NCI-H1436 (cell line): ENCODE measurements around the gene SARDH.
"Not testable (repeated sequence)": the region's sequence is repeated elsewhere in the genome, so short reads cannot be mapped to it uniquely, and the experiment has no call there.

Experiments
- DNase-seq: peaks from one replicate; lab custom pipeline; 2025; lab: John Stamatoyannopoulos, UW

The SARDH gene

DNA sequence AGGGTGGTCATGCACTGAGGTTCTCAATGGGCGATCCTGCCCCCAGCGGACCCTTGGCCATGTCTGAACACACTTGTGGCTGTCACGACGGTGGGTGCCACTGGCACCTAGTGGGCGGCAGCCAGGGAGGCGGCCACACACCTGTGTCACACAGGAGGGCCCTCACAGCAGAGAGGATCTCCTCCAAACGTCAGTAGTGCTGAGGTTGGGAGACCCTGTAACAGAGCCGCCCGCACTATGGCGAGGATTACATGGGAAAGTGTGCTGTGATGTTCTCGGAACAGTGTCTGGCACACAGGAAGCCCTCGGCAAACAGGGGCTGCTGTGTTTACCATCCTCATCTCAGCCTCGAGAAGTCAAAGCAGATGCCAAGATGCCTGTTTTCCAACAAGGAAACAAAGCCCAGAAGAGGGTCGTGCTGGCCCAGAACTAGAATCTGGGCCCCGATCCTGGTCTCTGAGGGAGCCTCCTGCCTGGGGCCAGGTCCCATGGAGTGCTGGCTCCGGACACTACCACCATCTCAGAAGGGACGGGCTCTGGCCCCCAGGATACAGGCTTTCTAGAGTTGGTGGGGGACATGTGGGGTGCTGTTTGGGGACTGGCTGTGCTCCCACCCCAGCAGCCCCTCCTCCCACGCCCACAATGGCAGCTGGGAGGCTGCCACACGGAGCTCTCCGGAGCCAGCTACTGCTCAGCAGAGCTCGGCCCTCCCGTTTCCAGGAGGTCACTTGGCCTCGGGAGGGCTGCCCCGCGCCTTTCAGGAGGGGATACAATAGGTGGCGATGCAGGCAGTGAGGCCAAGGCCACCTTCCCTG lies 53.8 kb downstream of the SARDH start:
- no peak for DNase-seq

GRCh38 chr9:133683586-133684120 lies 54.5 kb downstream of the SARDH start:
- no peak for DNase-seq

GRCh38 chr9:133682818-133683585 lies 55.1 kb downstream of the SARDH start:
- no peak for DNase-seq

DNA sequence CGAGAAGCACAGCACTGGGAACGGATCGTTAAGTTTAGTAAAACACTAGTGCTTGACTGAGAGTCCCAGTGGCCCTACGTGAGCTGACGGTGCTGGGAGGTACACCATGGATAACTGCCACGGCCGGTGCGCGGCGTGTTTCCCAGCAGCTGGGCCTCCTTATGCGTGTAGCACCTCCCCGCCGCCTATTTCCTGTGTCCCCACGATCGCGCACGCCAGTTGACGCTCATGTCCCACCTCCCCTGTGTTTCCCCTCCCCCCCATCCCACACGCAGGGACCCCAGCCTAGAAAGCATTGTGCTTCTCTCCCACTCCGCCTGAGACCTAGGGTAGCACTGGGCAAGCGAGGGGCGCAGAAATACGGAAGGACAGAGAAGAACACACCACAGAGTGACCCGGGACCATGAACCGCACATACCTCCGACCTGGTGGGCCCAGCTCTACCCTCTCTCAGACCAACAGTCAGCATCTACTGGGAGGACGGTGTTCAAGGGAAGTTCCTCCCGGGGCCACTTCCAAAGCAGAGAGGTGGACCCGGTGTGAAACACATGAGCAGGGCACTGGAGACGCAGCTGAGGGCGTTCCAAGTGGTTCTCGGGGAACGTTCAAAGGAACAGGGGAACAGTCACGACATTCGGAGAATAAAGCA lies 56.4 kb downstream of the SARDH start:
- no peak for DNase-seq

- no peak for DNase-seq
Measured at GRCh38 chr9:133680976-133681657, 57.0 kb downstream of the SARDH start.

DNA sequence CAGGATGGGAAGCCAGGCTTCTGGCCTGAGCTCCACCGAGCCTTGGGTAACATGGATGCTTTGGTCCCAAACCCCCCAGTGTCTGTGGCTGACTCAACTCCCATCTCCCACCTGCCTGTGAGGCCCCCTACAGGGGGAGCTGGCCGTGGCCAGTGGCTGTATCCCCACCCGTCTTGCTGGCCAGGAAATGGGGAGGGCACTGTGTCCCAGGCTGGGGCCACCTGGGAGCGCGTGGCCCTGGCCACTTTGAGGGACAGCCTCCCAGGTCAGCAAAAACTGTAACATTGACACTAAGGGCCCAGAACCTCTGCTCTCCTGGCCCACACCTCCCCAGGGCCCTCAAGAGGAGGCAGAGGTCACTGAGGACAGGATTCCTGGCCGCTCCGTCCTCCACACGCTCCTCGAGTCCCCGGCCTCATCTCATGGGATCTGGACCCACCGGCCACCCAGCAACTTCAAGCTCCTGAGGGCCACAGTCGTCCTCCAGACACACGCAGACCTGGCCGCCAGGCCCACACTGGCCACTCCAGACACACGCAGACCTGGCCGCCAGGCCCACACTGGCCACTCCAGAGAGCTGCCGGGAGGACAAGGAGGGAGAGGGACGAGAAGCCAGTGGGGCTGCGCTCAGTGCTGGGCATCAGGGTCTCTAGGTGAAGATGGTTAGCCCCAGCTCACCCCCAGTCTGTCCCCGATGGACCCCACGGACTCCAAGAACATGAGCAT lies 57.7 kb downstream of the SARDH start:
- DNase-seq = no peak

- DNase-seq = no peak
Measured at GRCh38 chr9:133679466-133680061, 58.6 kb downstream of the SARDH start.

GRCh38 chr9:133679056-133679455 lies 59.1 kb downstream of the SARDH start:
- no peak for DNase-seq

DNA sequence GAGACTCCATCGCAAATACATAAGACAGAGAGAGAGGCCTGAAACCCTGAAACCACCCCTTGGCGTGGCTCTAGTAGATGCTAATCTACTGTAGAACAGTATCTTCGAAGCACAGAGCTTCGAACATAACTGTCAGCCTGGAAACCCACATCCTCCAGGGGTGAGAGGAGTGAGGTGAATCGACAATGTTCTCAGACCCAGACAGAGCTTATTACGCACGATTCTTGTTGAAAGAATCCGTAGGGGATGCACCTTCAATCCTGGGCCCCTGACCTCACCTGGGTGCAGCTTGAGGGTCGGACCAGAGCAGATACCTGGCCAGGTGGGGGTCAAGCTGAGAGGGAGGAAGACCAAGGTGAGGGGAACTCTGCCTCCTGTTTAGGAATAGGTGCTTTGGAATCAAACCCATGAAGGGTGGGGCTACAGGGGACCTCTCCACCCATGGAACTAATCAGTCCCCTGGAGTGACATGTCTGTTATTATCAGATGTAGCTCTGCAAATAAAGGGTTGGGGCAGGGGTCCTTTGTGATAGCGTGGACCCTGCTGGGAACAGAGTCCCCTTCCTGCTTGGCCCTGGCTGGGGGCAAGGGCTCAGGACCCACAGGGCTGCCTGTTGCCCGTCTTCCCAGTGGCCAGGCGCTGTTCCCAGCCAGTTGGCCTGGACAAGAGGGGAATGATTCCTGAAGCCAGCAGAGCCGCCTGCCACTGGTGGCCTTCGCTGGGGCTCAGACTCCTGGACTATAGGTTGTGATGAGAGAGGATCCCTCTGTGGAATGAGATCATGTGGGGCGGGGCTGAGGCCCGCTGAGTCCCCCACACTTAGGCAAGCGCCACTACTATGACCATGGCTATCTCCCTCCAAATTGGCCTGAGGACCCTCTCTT lies 60.8 kb downstream of the SARDH start:
- no peak for DNase-seq

DNA sequence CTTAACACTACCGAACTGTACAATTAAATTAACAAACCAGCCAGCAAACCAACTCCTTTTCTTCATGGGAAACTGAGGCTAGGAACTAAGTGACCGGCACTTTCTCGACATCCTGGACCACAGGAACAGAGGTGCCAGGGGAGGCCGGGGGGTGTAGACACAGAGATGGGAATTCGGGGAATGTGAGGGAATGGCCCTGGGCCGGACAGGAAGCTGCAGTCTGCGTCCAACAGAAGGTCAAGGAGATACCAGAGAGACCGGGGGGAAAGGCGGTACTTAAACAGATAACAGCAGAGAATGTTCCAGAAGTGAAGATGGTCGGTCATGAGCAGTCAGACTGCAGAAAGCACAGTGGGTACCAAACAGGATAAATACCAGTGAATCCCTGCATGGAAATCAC lies 61.7 kb downstream of the SARDH start:
- DNase-seq = no peak

- DNase-seq = not testable (repeated sequence)
Measured at GRCh38 chr9:133675796-133676195, 62.4 kb downstream of the SARDH start.

- DNase-seq = no peak
Measured at GRCh38 chr9:133674091-133674490, 64.1 kb downstream of the SARDH start.

- no peak for DNase-seq
Measured at GRCh38 chr9:133673258-133673655, 64.9 kb downstream of the SARDH start.

DNA sequence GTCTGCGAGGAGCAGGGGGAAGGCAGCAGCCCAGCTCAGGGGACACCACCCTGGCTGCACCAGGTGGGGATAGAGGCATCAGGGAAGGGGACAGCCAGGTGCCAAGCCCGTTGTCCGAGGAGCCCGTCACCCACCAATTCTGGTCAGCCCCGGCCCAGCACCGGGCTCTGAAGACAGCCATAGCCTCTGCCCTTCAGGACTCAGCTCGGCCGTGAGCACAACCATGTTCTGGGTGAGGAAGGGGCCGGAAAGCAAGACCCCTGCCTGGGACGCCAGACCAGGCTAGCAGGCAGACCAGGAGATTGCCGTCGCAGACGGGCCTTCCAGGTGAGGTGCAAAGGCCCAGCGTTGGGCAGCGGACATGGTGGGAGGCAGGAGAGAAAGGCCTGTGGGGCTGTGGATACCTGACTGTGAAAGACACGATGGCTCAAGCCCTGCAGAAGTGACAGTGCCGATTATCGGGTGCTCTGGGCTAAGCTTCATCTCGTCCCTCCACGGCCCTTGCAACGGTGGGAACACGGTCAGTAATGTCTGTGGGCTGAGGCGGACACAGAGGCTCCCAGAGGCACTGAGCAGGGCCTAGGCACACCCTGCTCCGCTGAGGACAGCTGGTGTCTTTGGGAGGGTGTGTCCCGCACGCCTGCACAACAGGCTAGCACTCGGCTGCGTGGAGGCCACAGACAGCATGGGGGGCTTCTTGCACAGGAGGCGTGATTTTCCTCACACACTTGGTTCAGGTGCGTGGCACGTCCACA lies 65.5 kb downstream of the SARDH start:
- no peak for DNase-seq

GRCh38 chr9:133671371-133671770 lies 66.8 kb downstream of the SARDH start:
- no peak for DNase-seq

- DNase-seq = no peak
Measured at GRCh38 chr9:133670466-133670865, 67.7 kb downstream of the SARDH start.

GRCh38 chr9:133669182-133669801 lies 68.9 kb downstream of the SARDH start:
- no peak for DNase-seq

GRCh38 chr9:133667759-133668450 lies 70.2 kb downstream of the SARDH start:
- no peak for DNase-seq
